GM12878 (cell line): ENCODE measurements around the gene LPIN2. TPM values are rescaled to one million over a fixed set of nuclear protein-coding genes. Genes with fewer than 3 reads are reported as not detected.

Source experiments
- BCL11A ChIP-seq: IDR thresholded peaks from 2 replicates; pipeline ENCODE4 v1.6.1; 2011; ENCODE audit warnings: low read depth, low read length
- BMI1 ChIP-seq: fragments of 450-650 bp; IDR thresholded peaks from 2 replicates; pipeline ENCODE4 v1.6.1; 2016; ENCODE audit warnings: mild to moderate bottlenecking, moderate library complexity, borderline replicate concordance
- CEBPB ChIP-seq, 2 experiments: fragments of 150-350 bp in 1 of 2; IDR thresholded peaks; 2 replicates each; pipeline ENCODE4 v1.6.1; 2012 to 2014; ENCODE audit warnings: low read depth in 2 of 2, low read length in 2 of 2, borderline replicate concordance in 1 of 2, inconsistent platforms in 1 of 2
- CEBPZ ChIP-seq: fragments of 150-350 bp; IDR thresholded peaks from 2 replicates; pipeline ENCODE4 v1.6.1; 2016; ENCODE audit warnings: low read depth, low read length
- CHD4 ChIP-seq: fragments of 200-600 bp; sonication (generic); IDR thresholded peaks from 2 replicates; pipeline ENCODE4 v1.6.1; 2016; ENCODE audit warnings: mild to moderate bottlenecking
- IKZF2 ChIP-seq, 2 experiments: fragments of 450-650 bp; IDR thresholded peaks; 2 replicates each; pipeline ENCODE4 v1.6.1; 2017; ENCODE audit warnings: mild to moderate bottlenecking in 2 of 2, moderate library complexity in 2 of 2
- JUNB ChIP-seq: IDR thresholded peaks from 2 replicates; pipeline ENCODE4 v1.6.1; 2016; ENCODE audit warnings: antibody characterized with exemption, mild to moderate bottlenecking
- KAT2A ChIP-seq: conservative IDR thresholded peaks from 2 replicates; pipeline ENCODE4 v1.6.1; 2011; ENCODE audit warnings: low read depth, low read length; ENCODE audit not compliant: control insufficient read depth
- KDM1A ChIP-seq: fragments of 200-600 bp; sonication (generic); IDR thresholded peaks from 2 replicates; pipeline ENCODE4 v1.6.1; 2016; ENCODE audit warnings: borderline replicate concordance
- MYB ChIP-seq: fragments of 150-350 bp; IDR thresholded peaks from 2 replicates; pipeline ENCODE4 v1.6.1; 2014; ENCODE audit warnings: mild to moderate bottlenecking, low read depth, low read length, borderline replicate concordance
- NRF1 ChIP-seq: conservative IDR thresholded peaks from 2 replicates; pipeline ENCODE4 v1.6.1; 2011; ENCODE audit warnings: mild to moderate bottlenecking, low read depth, low read length, improper control_type of control experiment
- RELA ChIP-seq: fragments of 450-650 bp; IDR thresholded peaks from 2 replicates; pipeline ENCODE4 v1.8.0; 2014; ENCODE audit warnings: borderline replicate concordance; ENCODE audit not compliant: partially characterized antibody
- SP1 ChIP-seq: IDR thresholded peaks from one replicate; pipeline ENCODE4 v1.6.1; 2011; ENCODE audit warnings: low read depth, low read length
- SPI1 ChIP-seq: IDR thresholded peaks from 2 replicates; pipeline ENCODE4 v1.6.1; 2011; ENCODE audit warnings: low read depth, mild to moderate bottlenecking, low read length, moderate library complexity, borderline replicate concordance; ENCODE audit not compliant: insufficient read depth
- SREBF1 ChIP-seq: IDR thresholded peaks from 2 replicates; pipeline ENCODE4 v1.6.1; 2012; ENCODE audit warnings: mild to moderate bottlenecking, low read length
- SRF ChIP-seq, 2 experiments: IDR thresholded peaks; 2 replicates each; pipeline ENCODE4 v1.6.1; 2011; ENCODE audit warnings: low read depth in 2 of 2, low read length in 2 of 2, mild to moderate bottlenecking in 1 of 2, moderate library complexity in 1 of 2
- USF1 ChIP-seq: IDR thresholded peaks from 2 replicates; pipeline ENCODE4 v1.6.1; 2011; ENCODE audit warnings: borderline replicate concordance, low read depth, mild to moderate bottlenecking, moderate library complexity, mixed read lengths, low read length; ENCODE audit not compliant: insufficient read depth; ENCODE audit errors: extremely low read length
- YBX1 ChIP-seq: fragments of 450-650 bp; IDR thresholded peaks from 2 replicates; pipeline ENCODE4 v1.6.1; 2016; ENCODE audit warnings: antibody characterized with exemption
- ZBTB4 ChIP-seq: fragments of 450-650 bp; formaldehyde crosslinking; IDR thresholded peaks from 2 replicates; pipeline ENCODE4 v1.4.0; 2022; ENCODE audit warnings: mild to moderate bottlenecking, moderate library complexity
- ZSCAN29 ChIP-seq: fragments of 450-650 bp; IDR thresholded peaks from 2 replicates; pipeline ENCODE4 v1.6.1; 2017; ENCODE audit warnings: mild to moderate bottlenecking, moderate library complexity
- polyA plus RNA-seq, 11 experiments: library from polyadenylated mRNA; depleted of rRNA in 4 of 11; unstranded in 6 of 11; stranded (reverse) in 5 of 11; fragments of >200 nt; fragmentation: Nextera tagmentation in 4 of 11; fragmentation: Illumina TruSeq in 1 of 11; extraction: Ambion mirVana in 4 of 11; extraction: Trizol in 1 of 11; gene quantifications; 1 replicate in 1 of 11; 2 replicates in 10 of 11; pipeline versions ENCODE4 v1.2.1 to v1.2.3, GENCODE V29; 2011 to 2016; ENCODE audit warnings: inconsistent platforms in 2 of 11, missing spikeins in 2 of 11, low read depth in 1 of 11
- total RNA-seq, 4 experiments: library from RNA; depleted of rRNA in 3 of 4; stranded (reverse); fragments of >200 nt in 3 of 4; fragmentation: Illumina TruSeq in 1 of 4; extraction: Trizol in 1 of 4; gene quantifications; 2 replicates each; pipeline versions ENCODE4 v1.2.1 to v1.2.3, GENCODE V29; 2013 to 2021
- TF ChIP-seq, protein P1 (sequence below): IDR thresholded peaks from 2 replicates; pipeline ENCODE4 v1.6.1; 2012; ENCODE audit warnings: low read depth, low read length, improper control_type of control experiment
- TF ChIP-seq, protein P2 (sequence below): fragments of 450-650 bp; IDR thresholded peaks from 2 replicates; pipeline ENCODE4 v1.6.1; 2017; ENCODE audit warnings: mild to moderate bottlenecking

Gene LPIN2
- total and polyA plus RNA-seq, 10 of the 15 experiments (the other 5 are each of a cell fraction or from before 2014, with no cell fraction given): 4.1 to 28.0 (median 15.9) TPM

GRCh38 chr18:2978208-2978607, 34.7 kb downstream of the LPIN2 start (continued):
- TF ChIP-seq, protein P1, sequence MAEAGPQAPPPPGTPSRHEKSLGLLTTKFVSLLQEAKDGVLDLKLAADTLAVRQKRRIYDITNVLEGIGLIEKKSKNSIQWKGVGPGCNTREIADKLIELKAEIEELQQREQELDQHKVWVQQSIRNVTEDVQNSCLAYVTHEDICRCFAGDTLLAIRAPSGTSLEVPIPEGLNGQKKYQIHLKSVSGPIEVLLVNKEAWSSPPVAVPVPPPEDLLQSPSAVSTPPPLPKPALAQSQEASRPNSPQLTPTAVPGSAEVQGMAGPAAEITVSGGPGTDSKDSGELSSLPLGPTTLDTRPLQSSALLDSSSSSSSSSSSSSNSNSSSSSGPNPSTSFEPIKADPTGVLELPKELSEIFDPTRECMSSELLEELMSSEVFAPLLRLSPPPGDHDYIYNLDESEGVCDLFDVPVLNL: no peak
- TF ChIP-seq RELA: no peak
- no peak for TF ChIP-seq KAT2A
- TF ChIP-seq ZBTB4 (CRISPR knock-in tag): no peak
- TF ChIP-seq NRF1: no peak
- peak; percentile 69 for TF ChIP-seq BMI1
- 0 out of 4 replicates have a peak, but pooled peaks of 1 of the 2 experiments have one; percentile 49 for TF ChIP-seq SRF (IDR thresholded peaks at IDR 0.05; ENCODE audit: low read depth in 2 of 2, low read length in 2 of 2)
- no peak for TF ChIP-seq MYB
- no peak for TF ChIP-seq SP1
- peak; percentile 96 for TF ChIP-seq JUNB
- TF ChIP-seq CEBPZ: no peak
- no peak for TF ChIP-seq ZSCAN29
- TF ChIP-seq CEBPB (IDR thresholded peaks at IDR 0.05; ENCODE audit: borderline replicate concordance in 1 of 2, low read depth in 2 of 2, low read length in 2 of 2): peak in 1 of 2 experiments; percentile 57; a peak in 2 of 4 replicates
- no peak for TF ChIP-seq USF1
- TF ChIP-seq CHD4: no peak
- TF ChIP-seq, protein P2, sequence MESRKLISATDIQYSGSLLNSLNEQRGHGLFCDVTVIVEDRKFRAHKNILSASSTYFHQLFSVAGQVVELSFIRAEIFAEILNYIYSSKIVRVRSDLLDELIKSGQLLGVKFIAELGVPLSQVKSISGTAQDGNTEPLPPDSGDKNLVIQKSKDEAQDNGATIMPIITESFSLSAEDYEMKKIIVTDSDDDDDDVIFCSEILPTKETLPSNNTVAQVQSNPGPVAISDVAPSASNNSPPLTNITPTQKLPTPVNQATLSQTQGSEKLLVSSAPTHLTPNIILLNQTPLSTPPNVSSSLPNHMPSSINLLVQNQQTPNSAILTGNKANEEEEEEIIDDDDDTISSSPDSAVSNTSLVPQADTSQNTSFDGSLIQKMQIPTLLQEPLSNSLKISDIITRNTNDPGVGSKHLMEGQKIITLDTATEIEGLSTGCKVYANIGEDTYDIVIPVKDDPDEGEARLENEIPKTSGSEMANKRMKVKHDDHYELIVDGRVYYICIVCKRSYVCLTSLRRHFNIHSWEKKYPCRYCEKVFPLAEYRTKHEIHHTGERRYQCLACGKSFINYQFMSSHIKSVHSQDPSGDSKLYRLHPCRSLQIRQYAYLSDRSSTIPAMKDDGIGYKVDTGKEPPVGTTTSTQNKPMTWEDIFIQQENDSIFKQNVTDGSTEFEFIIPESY: no peak
- TF ChIP-seq SREBF1: no peak
- peak; percentile 94 to 95 for TF ChIP-seq IKZF2 (IDR thresholded peaks at IDR 0.05)
- TF ChIP-seq BCL11A: peak; percentile 91
- no peak for TF ChIP-seq YBX1
- TF ChIP-seq KDM1A: no peak
- no peak for TF ChIP-seq SPI1
